Tibial nerve (tissue), 4 donors: ENCODE measurements around the gene HSPG2.
A peak's percentile ranks its signal among the peaks of the same experiment; 100 is the strongest.

Experiments used
- CTCF ChIP-seq, 5 experiments: fragments of 200-600 bp in 3 of 5; fragments of 450-650 bp in 2 of 5; sonication (generic) in 3 of 5; IDR thresholded peaks; one replicate each; pipeline ENCODE4 v1.5.1; 2016 to 2019; ENCODE audit warnings: antibody characterized with exemption in 5 of 5, mild to moderate bottlenecking in 3 of 5, moderate library complexity in 2 of 5
- EP300 ChIP-seq, 2 donors: sonication (generic); formaldehyde crosslinking; IDR thresholded peaks; one replicate each; pipeline ENCODE4 v1.6.1; 2017; ENCODE audit warnings: antibody characterized with exemption in 2 of 2, mild to moderate bottlenecking in 1 of 2
- POLR2A ChIP-seq, 2 donors: fragments of 450-650 bp; IDR thresholded peaks; one replicate each; pipeline ENCODE4 v1.6.1; 2017; ENCODE audit warnings: antibody characterized with exemption in 2 of 2, mild to moderate bottlenecking in 2 of 2, moderate library complexity in 2 of 2

DNA sequence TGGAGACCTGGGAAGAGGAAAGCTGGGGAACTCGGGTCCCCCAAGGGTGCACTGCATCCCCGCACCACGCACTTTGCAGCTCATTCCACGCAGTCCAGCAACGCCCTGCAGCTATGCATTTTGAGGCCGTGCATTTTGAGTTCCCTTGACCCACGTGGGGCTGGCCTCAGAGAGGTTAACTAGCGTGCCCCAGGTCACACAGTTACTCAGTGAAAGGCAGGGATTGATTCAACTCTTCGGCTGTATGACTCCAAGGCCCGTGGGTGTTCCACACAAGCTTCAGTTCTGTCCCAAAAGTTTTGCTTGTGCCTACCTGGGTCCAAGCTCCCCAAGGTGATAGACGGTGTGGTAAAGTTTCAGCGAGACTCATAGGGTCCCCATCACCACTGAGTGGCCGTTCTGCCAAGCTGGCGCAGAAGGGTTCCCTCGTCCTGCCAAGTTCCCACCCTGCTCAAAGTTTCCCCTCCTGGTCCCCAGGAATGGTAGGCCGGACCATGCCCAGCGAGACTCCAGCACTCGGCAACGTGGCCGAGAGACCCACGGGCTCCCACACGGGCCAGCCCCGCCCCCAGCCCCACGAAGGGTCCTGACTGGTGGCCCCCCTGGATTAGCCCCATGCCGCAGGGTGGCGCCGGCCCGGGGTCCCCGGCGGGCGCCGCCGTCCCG, 611 bp downstream of the HSPG2 start:
- TF ChIP-seq CTCF (IDR thresholded peaks at IDR 0.05) (no peak), POLR2A (IDR thresholded peaks at IDR 0.05) (no peak), EP300 (IDR thresholded peaks at IDR 0.05) (peak in 1 of 2 donors; percentile 23)
